HG03064 (cell line): ENCODE results near the gene NHLRC2.

Experiments
- ATAC-seq: cut with Tn5 transposase; IDR thresholded peaks from one replicate; pipeline ENCODE4 v1.9.1; 2021; ENCODE audit warnings: low read depth; ENCODE audit not compliant: unreplicated experiment

Gene NHLRC2

DNA sequence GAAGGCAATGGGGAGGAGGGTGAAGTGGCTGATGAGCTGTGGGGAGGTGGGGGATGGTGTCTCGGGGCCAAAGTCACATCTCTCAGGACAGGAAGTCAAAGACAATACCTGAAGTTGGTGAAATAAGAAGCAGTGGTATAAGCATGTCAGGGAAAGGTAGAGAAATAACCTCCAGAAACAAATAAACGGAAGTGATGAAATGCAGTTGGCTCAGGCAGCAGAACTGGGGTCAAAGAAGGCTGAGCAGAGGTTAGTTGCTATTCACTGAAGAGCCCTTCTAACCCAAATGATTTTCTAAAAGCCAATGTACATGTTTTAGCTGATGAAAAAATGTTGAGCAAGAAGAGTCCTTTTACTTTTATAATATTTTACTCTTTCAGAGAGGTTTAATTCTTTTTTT is 110.6 kb downstream of the NHLRC2 start:
- ATAC-seq: no peak

DNA sequence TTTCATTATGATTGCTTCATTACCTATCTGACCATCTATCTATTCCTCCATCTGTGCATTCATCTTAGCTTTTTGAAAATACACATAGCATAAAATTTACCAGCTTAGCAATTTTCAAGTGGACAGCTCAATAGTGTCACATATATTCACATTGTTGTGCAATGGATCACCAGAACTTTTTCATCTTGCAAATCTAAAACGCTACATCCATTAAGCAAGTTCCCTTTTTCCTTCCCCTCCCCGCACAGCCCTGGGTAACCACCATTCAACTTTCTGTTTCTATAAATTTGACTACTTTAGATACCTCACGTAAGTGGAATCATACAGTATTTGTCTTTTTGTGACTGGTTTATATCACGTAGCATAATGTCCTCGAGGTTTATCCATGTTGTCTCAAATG is 111.2 kb downstream of the NHLRC2 start:
- peak; percentile 44 for ATAC-seq
